HCT116 (cell line): ENCODE results near the gene RBFOX2. TPM values are rescaled to one million over a fixed set of nuclear protein-coding genes. Genes with fewer than 3 reads are reported as not detected.

ENCODE experiments used
- ATAC-seq: fragments of 200-7000 bp; cut with Tn5 transposase; 2 replicates; pipeline ENCODE4 v1.9.1; 2020; ENCODE audit warnings: mild to moderate bottlenecking, moderate library complexity
- BruUV-seq: library from RNA; stranded (reverse); fragments of 400-500 nt; replicated peaks from 2 replicates; lab custom pipeline; 2021; lab: Mats Ljungman, UMichigan
- CTCF ChIA-PET: fragments of 300-600 bp; sonication (Branson Sonifier 250); formaldehyde crosslinking; loops from one replicate; lab custom pipeline; 2021; ENCODE audit warnings: antibody characterized with exemption; lab: Charles Lee
- POLR2A ChIA-PET: fragments of 300-600, 350-600 bp; sonication (Branson Sonifier 250); formaldehyde crosslinking; loops from one replicate; lab custom pipeline; 2021; ENCODE audit warnings: antibody characterized with exemption; lab: Charles Lee
- RAD21 ChIA-PET, 2 experiments: fragments of 300-600 bp; sonication (Branson Sonifier 250); formaldehyde crosslinking; loops; one replicate each; lab custom pipeline; 2023; ENCODE audit warnings: low total read pairs in 2 of 2; ENCODE audit not compliant: uncharacterized antibody in 2 of 2, unreplicated experiment in 2 of 2, low non-redundant PET in 1 of 2; lab: Charles Lee
- DNase-seq: peaks from one replicate; pipeline ENCODE4 v3.0.0-alpha.2; 2010; ENCODE audit warnings: low read depth, low spot score
- H2AFZ ChIP-seq: fragments of 200-600 bp; shearing (Covaris generic), sonication (generic); 2 replicates; pipeline ENCODE4 v1.6.1; 2017; ENCODE audit warnings: low read depth, mixed run types, mixed read lengths, antibody characterized with exemption, low read length; ENCODE audit not compliant: poor library complexity, severe bottlenecking
- H3K27ac ChIP-seq: 2 replicates; pipeline ENCODE4 v1.5.1; 2012; ENCODE audit warnings: low read depth, low read length
- H3K27me3 ChIP-seq: fragments of 200-600 bp; sonication (generic); 2 replicates; pipeline ENCODE4 v1.6.1; 2016; ENCODE audit warnings: mixed run types, low read length, mixed read lengths; ENCODE audit not compliant: insufficient read depth
- H3K36me3 ChIP-seq, 2 experiments: fragments of 200-500 bp in 1 of 2; fragments of 200-600 bp in 1 of 2; sonication (Bioruptor generic) in 1 of 2; sonication (generic) in 1 of 2; 2 replicates each; pipeline versions ENCODE4 v1.5.1 to v1.6.1; 2014 to 2016; ENCODE audit warnings: low read length in 2 of 2, inconsistent platforms in 1 of 2, mixed read lengths in 1 of 2, mixed run types in 1 of 2; ENCODE audit not compliant: insufficient read depth in 2 of 2, control insufficient read depth in 1 of 2
- H3K4me1 ChIP-seq, 2 experiments: fragments of 200-600 bp in 1 of 2; sonication (generic) in 1 of 2; 2 replicates each; pipeline versions ENCODE4 v1.5.1 to v1.6.1; 2012 to 2017; ENCODE audit warnings: low read length in 2 of 2, inconsistent platforms in 1 of 2, mild to moderate bottlenecking in 1 of 2, mixed read lengths in 1 of 2, mixed run types in 1 of 2, moderate library complexity in 1 of 2; ENCODE audit not compliant: insufficient read depth in 2 of 2, control insufficient read depth in 1 of 2
- H3K4me2 ChIP-seq: fragments of 200-600 bp; sonication (generic); 2 replicates; pipeline ENCODE4 v1.6.1; 2017; ENCODE audit warnings: mixed run types, low read length, mixed read lengths
- H3K4me3 ChIP-seq, 2 experiments: fragments of 200-600 bp in 1 of 2; sonication (generic) in 1 of 2; replicated peaks in 1 of 2; 2 replicates each; pipeline ENCODE4 v1.5.1; 2011 to 2016; ENCODE audit warnings: low read length in 2 of 2, control low read depth in 1 of 2, low read depth in 1 of 2, mild to moderate bottlenecking in 1 of 2, mixed read lengths in 1 of 2, mixed run types in 1 of 2
- H3K79me2 ChIP-seq: fragments of 200-600 bp; sonication (generic); 2 replicates; pipeline ENCODE4 v1.6.1; 2017; ENCODE audit warnings: mild to moderate bottlenecking, mixed run types, low read length, moderate library complexity, mixed read lengths; ENCODE audit not compliant: insufficient read depth
- H3K9ac ChIP-seq: fragments of 200-600 bp; sonication (generic); 2 replicates; pipeline ENCODE4 v1.6.1; 2016; ENCODE audit warnings: low read length, mixed read lengths
- H3K9me2 ChIP-seq: fragments of 200-600 bp; sonication (generic), shearing (Covaris generic); 2 replicates; pipeline ENCODE4 v1.6.1; 2017; ENCODE audit warnings: mixed run types, mild to moderate bottlenecking, moderate library complexity; ENCODE audit not compliant: insufficient read depth
- H3K9me3 ChIP-seq, 2 experiments: fragments of 200-500 bp in 1 of 2; fragments of 200-600 bp in 1 of 2; sonication (Bioruptor generic) in 1 of 2; sonication (generic) in 1 of 2; 2 replicates each; pipeline ENCODE4 v1.6.1; 2014 to 2017; ENCODE audit warnings: low read length in 2 of 2, mixed read lengths in 2 of 2, inconsistent platforms in 1 of 2, low read depth in 1 of 2, mild to moderate bottlenecking in 1 of 2, mixed run types in 1 of 2, moderate library complexity in 1 of 2; ENCODE audit not compliant: control insufficient read depth in 1 of 2, insufficient read depth in 1 of 2
- H4K20me1 ChIP-seq: fragments of 200-600 bp; sonication (generic), shearing (Covaris generic); 2 replicates; pipeline ENCODE4 v1.6.1; 2017; ENCODE audit warnings: mixed run types, mild to moderate bottlenecking, moderate library complexity; ENCODE audit not compliant: insufficient read depth
- CEBPB ChIP-seq: IDR thresholded peaks from 2 replicates; pipeline ENCODE4 v1.6.1; 2012; ENCODE audit warnings: low read depth
- CTCF ChIP-seq, 3 experiments: fragments of 200-600 bp in 1 of 3; sonication (generic) in 1 of 3; IDR thresholded peaks in 2 of 3; conservative IDR thresholded peaks in 1 of 3; 2 replicates each; pipeline ENCODE4 v1.5.1; 2012 to 2017; ENCODE audit warnings: low read depth in 2 of 3, low read length in 2 of 3, antibody characterized with exemption in 1 of 3, borderline replicate concordance in 1 of 3, control low read depth in 1 of 3, mild to moderate bottlenecking in 1 of 3, mixed read lengths in 1 of 3, mixed run types in 1 of 3, moderate library complexity in 1 of 3; ENCODE audit not compliant: insufficient read depth in 1 of 3
- EGR1 ChIP-seq: IDR thresholded peaks from 2 replicates; pipeline ENCODE4 v1.6.1; 2012; ENCODE audit warnings: low read depth
- EZH2phosphoT487 ChIP-seq: fragments of 200-600 bp; IDR thresholded peaks from 2 replicates; pipeline ENCODE4 v1.6.1; 2018; ENCODE audit warnings: antibody characterized with exemption, borderline replicate concordance
- RAD21 ChIP-seq: IDR thresholded peaks from 2 replicates; pipeline ENCODE4 v1.6.1; 2012; ENCODE audit warnings: low read depth, mild to moderate bottlenecking
- REST ChIP-seq: IDR thresholded peaks from 2 replicates; pipeline ENCODE4 v1.6.1; 2012; ENCODE audit warnings: low read depth
- intact Hi-C: fragments of 100-400 bp; cut with micrococcal nuclease; formaldehyde crosslinking; loops from 2 replicates; pipeline ENCODE4 v1.10.0; 2022
- total RNA-seq: library from RNA; stranded (reverse); gene quantifications from one replicate; pipeline ENCODE4 v1.2.1, GENCODE V29; 2021; ENCODE audit not compliant: unreplicated experiment

Gene RBFOX2
- total RNA-seq, 1 experiment from 2014 or later = 83.9 TPM

GRCh38 chr22:35761037-35761436 lies 267.6 kb downstream of the RBFOX2 start:
- RAD21 ChIA-PET = interaction anchor here in 1 of 2 experiments (0.7 kb wide), 1 partner anchor 410 kb away, joined by 3 read pairs; no protein-coding TSS in a partner anchor
- Histone ChIP-seq H3K4me2 (no peak overlapping the region), H3K27ac (no peak overlapping the region), H3K9ac (no peak overlapping the region), H3K9me3 (no peaks in the 10 kb centered on the region), H3K9me2 (no peaks in the 10 kb centered on the region), H3K4me3 (no peak overlapping the region), H3K36me3 (peaks cover 5% of the 10 kb centered on the region in 2 experiments), H3K4me1 (no peaks in the 10 kb centered on the region), H4K20me1 (peaks cover 3% of the 10 kb centered on the region; the same call in 1 of the 2 replicates), H3K27me3 (no peaks in the 10 kb centered on the region), H3K79me2 (no peaks in the 10 kb centered on the region)
- no TSS peak for BruUV-seq
- POLR2A ChIA-PET = interaction anchor here (0.7 kb wide), 1 partner anchor 78 kb away, joined by 3 read pairs; no protein-coding TSS in a partner anchor
- ATAC-seq (peak; percentile 58; the same call in 1 of the 2 replicates), DNase-seq (peak; percentile 8)
- intact Hi-C loops = loop anchor here (5.0 kb wide), 2 partner anchors 161 to 361 kb away; no protein-coding TSS in a partner anchor
- TF ChIP-seq CTCF (IDR thresholded peaks at IDR 0.05 in 2 of 3, conservative IDR thresholded peaks at IDR 0.05 in 1 of 3; ENCODE audit: borderline replicate concordance in 1 of 3, insufficient read depth in 1 of 3, low read depth in 2 of 3, low read length in 2 of 3) = peak in 2 of 3 experiments; percentile 19 to 35; a peak in 2 of 6 replicates
- no peak for TF ChIP-seq EGR1
- TF ChIP-seq EZH2phosphoT487 = no peak
- TF ChIP-seq CEBPB = no peak
- TF ChIP-seq REST = no peak
- peak; percentile 56 for TF ChIP-seq RAD21
- TF ChIP-seq, all 23 proteins: peak for 2
- no peak overlapping the region for H2AFZ ChIP-seq
- CTCF ChIA-PET = interaction anchor here (1.0 to 1.4 kb wide), 2 partner anchors 154 to 305 kb away, joined by 3 read pairs; no protein-coding TSS in a partner anchor
